Measurements from ENCODE around the gene MCM9.

The MCM9 gene

DNA sequence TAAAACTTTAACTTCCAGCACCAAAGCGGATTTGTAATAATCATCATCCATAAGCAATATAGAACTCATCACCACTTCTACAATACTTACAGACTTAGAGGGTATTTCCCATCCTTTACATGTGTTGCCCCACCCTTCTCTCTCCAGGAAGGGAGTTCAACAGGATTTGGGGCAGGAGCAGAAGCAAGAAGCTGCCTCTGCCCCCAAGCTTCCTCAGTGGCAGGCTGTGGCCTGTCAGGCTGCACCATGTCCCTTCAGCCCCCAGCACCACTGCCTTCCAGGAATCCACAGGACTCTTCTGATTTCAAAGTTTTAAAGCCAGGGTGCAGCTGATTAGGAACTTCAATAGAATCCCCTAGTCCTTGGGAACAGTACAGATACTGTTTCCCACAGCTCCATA lies 36.7 kb upstream of the MCM9 start:
- CTCF ChIA-PET = no interaction called here
- H3K27ac ChIP-seq = no peak overlapping the region
- DNase-seq (ENCODE audit: low spot score) = no peak
- POLR2A ChIA-PET (ENCODE audit: low non-redundant PET) = no interaction called here
- TF ChIP-seq, protein P1, sequence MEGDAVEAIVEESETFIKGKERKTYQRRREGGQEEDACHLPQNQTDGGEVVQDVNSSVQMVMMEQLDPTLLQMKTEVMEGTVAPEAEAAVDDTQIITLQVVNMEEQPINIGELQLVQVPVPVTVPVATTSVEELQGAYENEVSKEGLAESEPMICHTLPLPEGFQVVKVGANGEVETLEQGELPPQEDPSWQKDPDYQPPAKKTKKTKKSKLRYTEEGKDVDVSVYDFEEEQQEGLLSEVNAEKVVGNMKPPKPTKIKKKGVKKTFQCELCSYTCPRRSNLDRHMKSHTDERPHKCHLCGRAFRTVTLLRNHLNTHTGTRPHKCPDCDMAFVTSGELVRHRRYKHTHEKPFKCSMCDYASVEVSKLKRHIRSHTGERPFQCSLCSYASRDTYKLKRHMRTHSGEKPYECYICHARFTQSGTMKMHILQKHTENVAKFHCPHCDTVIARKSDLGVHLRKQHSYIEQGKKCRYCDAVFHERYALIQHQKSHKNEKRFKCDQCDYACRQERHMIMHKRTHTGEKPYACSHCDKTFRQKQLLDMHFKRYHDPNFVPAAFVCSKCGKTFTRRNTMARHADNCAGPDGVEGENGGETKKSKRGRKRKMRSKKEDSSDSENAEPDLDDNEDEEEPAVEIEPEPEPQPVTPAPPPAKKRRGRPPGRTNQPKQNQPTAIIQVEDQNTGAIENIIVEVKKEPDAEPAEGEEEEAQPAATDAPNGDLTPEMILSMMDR (conservative IDR thresholded peaks at IDR 0.05; ENCODE audit: low read depth) = no peak

DNA sequence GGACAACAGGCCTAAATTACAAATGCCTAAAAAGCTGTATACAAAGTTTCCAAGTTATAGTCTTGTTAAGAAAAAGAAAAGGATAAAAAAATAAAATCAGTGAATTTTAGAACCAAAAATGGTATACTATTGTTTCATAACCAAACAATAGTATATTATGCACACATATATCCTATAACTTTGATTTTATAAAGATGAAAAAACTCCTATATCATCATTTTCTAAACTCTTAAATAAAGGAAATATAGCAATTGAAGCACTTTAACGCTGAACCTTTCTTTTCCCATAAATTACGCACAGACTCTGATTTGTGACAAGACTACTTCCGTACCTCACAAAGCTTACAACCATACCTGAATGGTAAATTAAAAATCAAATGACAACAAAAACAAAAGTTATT lies 35.9 kb upstream of the MCM9 start:
- TF ChIP-seq, protein P1 (conservative IDR thresholded peaks at IDR 0.05; ENCODE audit: low read depth) = no peak
- CTCF ChIA-PET = interaction anchor here (0.7 kb wide), 1 partner anchor 1643 kb away, joined by 4 read pairs; no protein-coding TSS in a partner anchor
- POLR2A ChIA-PET (ENCODE audit: low non-redundant PET) = no interaction called here

DNA sequence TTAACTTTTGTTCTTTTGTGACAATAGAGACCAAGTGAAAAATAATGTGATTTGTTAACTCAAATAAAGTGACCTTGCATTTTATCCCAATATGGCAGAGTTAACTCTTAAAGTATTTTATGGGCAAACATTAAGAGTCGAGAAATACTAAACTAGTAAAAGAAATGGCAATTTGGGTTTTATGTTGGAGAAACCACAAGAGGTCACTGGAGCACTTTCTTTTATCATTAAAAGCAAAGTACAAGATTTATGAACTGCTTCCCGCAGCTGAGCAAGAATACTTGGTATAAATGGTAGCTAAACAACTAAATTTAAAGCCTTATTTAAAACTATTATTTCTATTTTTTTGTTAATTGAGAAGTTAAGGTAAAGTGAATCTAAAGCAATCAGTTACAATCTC lies 33.5 kb upstream of the MCM9 start:
- ChIA-PET CTCF (interaction anchor here (0.7 to 1.7 kb wide), 2 partner anchors 20 to 142 kb away, joined by 3 to 14 read pairs; no protein-coding TSS in a partner anchor), POLR2A (ENCODE audit: low non-redundant PET) (no interaction called here)
- DNase-seq (ENCODE audit: low spot score) = no peak
- H3K27ac ChIP-seq = no peak overlapping the region
- TF ChIP-seq, protein P1 (conservative IDR thresholded peaks at IDR 0.05; ENCODE audit: low read depth) = peak; percentile 50

More for the DNA sequence above, 35.9 kb upstream of the MCM9 start:
- no peak overlapping the region for H3K27ac ChIP-seq
- no peak for DNase-seq (ENCODE audit: low spot score)

DNA sequence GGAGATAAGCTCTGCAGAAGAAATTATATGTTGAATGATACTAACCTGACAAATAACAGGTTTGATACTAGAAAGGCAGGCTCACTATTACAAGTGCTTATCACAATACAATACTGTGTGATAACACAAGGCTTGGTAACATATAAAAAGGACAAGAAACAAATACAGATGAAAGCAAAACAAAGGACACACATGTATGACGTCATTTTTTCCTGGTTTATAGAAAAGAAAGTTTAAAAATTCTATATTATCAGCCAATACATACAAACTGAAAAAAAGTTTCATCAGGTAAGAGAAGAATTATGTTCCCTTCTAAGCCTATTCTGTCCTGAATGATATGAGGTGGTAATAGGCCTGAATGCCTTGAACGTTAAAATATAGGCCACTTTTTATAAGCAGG lies 32.3 kb upstream of the MCM9 start:
- no peak overlapping the region for H3K27ac ChIP-seq
- DNase-seq (ENCODE audit: low spot score) = no peak
- ChIA-PET CTCF (interaction anchor here (0.6 to 1.7 kb wide), 3 partner anchors 39 to 143 kb away, joined by 3 to 14 read pairs (median 4); no protein-coding TSS in a partner anchor), POLR2A (ENCODE audit: low non-redundant PET) (no interaction called here)
- TF ChIP-seq, protein P1 (conservative IDR thresholded peaks at IDR 0.05; ENCODE audit: low read depth) = no peak

DNA sequence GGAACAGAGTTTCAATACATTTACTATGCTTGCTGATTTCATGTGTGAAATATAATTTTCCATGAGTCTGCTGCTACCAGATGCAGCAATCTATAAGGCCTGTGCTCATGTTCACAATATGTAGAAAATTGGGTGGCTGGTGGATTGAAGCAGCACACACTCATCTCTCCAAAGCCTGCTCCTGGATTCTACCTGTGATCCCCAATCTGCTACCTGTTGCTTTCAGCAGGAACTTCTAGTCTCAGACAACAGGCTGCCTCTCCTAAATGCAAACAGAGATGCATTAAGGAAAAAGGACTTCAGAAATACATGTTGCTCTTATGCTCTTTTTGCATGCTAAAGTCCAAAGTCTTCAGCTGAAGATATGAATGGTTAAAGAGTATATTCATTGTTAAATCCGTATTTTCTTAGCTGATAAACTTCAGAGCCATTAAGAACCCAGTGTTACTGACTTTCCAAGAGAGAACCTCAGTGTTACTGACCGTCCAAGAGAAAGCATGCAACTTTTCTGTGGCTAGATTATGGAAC lies 30.9 kb upstream of the MCM9 start:
- CTCF ChIA-PET = interaction anchor here (2.0 kb wide), 1 partner anchor 144 kb away, joined by 7 read pairs; no protein-coding TSS in a partner anchor

DNA sequence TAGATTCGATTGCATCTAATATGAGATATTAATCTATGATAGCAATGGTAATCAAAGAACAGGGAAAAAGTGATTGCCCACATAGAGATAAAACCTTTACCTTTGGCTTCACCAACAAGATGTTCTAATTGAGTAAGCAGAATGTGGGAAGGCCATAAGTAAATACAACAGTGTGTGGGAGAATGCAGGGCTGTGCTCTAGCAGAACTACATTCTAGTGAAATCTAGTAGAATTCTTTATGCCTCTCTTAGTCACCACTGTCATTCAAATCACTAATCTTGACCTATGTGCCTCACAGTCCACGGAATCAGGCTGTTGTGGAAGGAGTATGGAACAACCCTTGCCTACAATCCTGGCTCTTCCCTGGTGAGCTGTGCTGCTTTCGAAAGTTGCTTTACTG lies 30.4 kb upstream of the MCM9 start:
- H3K27ac ChIP-seq = no peak overlapping the region
- ChIA-PET POLR2A (ENCODE audit: low non-redundant PET) (no interaction called here), CTCF (interaction anchor here (2.0 kb wide), 1 partner anchor 145 kb away, joined by 7 read pairs; no protein-coding TSS in a partner anchor)
- no peak for DNase-seq (ENCODE audit: low spot score)
- TF ChIP-seq, protein P1 (conservative IDR thresholded peaks at IDR 0.05; ENCODE audit: low read depth) = no peak

More for the DNA sequence above, 30.9 kb upstream of the MCM9 start:
- TF ChIP-seq, protein P1 (conservative IDR thresholded peaks at IDR 0.05; ENCODE audit: low read depth) = no peak
- POLR2A ChIA-PET (ENCODE audit: low non-redundant PET) = no interaction called here
- DNase-seq (ENCODE audit: low spot score) = no peak
- H3K27ac ChIP-seq = no peak overlapping the region
